Endometrial microvascular endothelial cells (primary cell): ENCODE measurements around the gene TRPM2. TPM values are rescaled to one million over a fixed set of nuclear protein-coding genes. Genes with fewer than 3 reads are reported as not detected.

ENCODE experiments used
- in situ Hi-C: cut with HindIII; loops from 2 replicates; pipeline ENCODE4 v1.10.0; 2017; ENCODE audit warnings: low sequenced_read_pairs, low pct_unique_long_range_greater_than_20kb; ENCODE audit errors: inconsistent ontology term
- total RNA-seq: library from RNA; depleted of rRNA; stranded (reverse); fragments of >200 nt; gene quantifications from one replicate; pipeline ENCODE4 v1.2.3, GENCODE V29; 2015; ENCODE audit errors: inconsistent ontology term

The TRPM2 gene
- 19.0 TPM for total RNA-seq

GRCh38 chr21:44353191-44353970 lies at the start of gene TRPM2:
Gene TRPM2, plus strand, starts transcription at chr21:44353621. Its CDS starts 80 bp downstream, at chr21:44353701.
- in situ Hi-C loops = no loop called here

- in situ Hi-C loops = no loop called here
Measured at GRCh38 chr21:44304011-44304616, 49.3 kb upstream of the TRPM2 start.

- in situ Hi-C loops = no loop called here
Measured at GRCh38 chr21:44304877-44305293, 48.5 kb upstream of the TRPM2 start.

- in situ Hi-C loops = no loop called here
Measured at GRCh38 chr21:44305691-44306090, 47.7 kb upstream of the TRPM2 start.

- in situ Hi-C loops = no loop called here
Measured at GRCh38 chr21:44306936-44307704, 46.3 kb upstream of the TRPM2 start.

GRCh38 chr21:44310628-44311507 lies 42.6 kb upstream of the TRPM2 start:
- in situ Hi-C loops = no loop called here

GRCh38 chr21:44312089-44312488 lies 41.3 kb upstream of the TRPM2 start:
- in situ Hi-C loops = no loop called here

- in situ Hi-C loops = no loop called here
Measured at GRCh38 chr21:44312716-44313115, 40.7 kb upstream of the TRPM2 start.

GRCh38 chr21:44313451-44313850 lies 40.0 kb upstream of the TRPM2 start:
- in situ Hi-C loops = no loop called here

GRCh38 chr21:44314128-44314527 lies 39.3 kb upstream of the TRPM2 start:
- in situ Hi-C loops = no loop called here

- in situ Hi-C loops = no loop called here
Measured at GRCh38 chr21:44314561-44314960, 38.9 kb upstream of the TRPM2 start.

- in situ Hi-C loops = no loop called here
Measured at GRCh38 chr21:44315691-44316203, 37.7 kb upstream of the TRPM2 start.

- in situ Hi-C loops = no loop called here
Measured at GRCh38 chr21:44316277-44316900, 37.0 kb upstream of the TRPM2 start.

- in situ Hi-C loops = no loop called here
Measured at GRCh38 chr21:44317241-44317782, 36.1 kb upstream of the TRPM2 start.

GRCh38 chr21:44317871-44318270 lies 35.5 kb upstream of the TRPM2 start:
- in situ Hi-C loops = no loop called here

GRCh38 chr21:44318489-44319285 lies 34.7 kb upstream of the TRPM2 start:
- in situ Hi-C loops = no loop called here

GRCh38 chr21:44319407-44320065 lies 33.9 kb upstream of the TRPM2 start:
- in situ Hi-C loops = no loop called here
